Vagina (tissue), 2 donors: ENCODE measurements around the gene RBBP5. TPM values are rescaled to one million over a fixed set of nuclear protein-coding genes. Genes with fewer than 3 reads are reported as not detected.

Experiments
- DNase-seq, 2 donors: peaks; one replicate each; pipeline ENCODE4 v3.0.0-alpha.2; 2017; ENCODE audit errors: extremely low spot score in 2 of 2
- H3K27ac ChIP-seq: fragments of 200-600 bp; sonication (generic); one replicate; pipeline ENCODE4 v1.5.1; 2019
- H3K27me3 ChIP-seq: fragments of 200-600 bp; sonication (generic); one replicate; pipeline ENCODE4 v1.5.1; 2019
- H3K36me3 ChIP-seq, 2 donors: fragments of 200-600 bp; sonication (generic); one replicate each; pipeline ENCODE4 v1.5.1; 2017 to 2019
- H3K4me1 ChIP-seq: fragments of 200-600 bp; sonication (generic); one replicate; pipeline ENCODE4 v1.5.1; 2019
- H3K4me3 ChIP-seq, 2 donors: fragments of 200-600 bp; sonication (generic); 1 replicate in 1 of 2; 2 replicates in 1 of 2; pipeline ENCODE4 v1.5.1; 2016 to 2019
- H3K9me3 ChIP-seq: fragments of 200-600 bp; sonication (generic); one replicate; pipeline ENCODE4 v1.5.1; 2019
- POLR2A ChIP-seq, 2 donors: fragments of 450-650 bp; IDR thresholded peaks; one replicate each; pipeline ENCODE4 v1.6.1; 2017; ENCODE audit warnings: antibody characterized with exemption in 2 of 2, mild to moderate bottlenecking in 2 of 2, moderate library complexity in 2 of 2
- POLR2AphosphoS5 ChIP-seq, 2 donors: sonication (generic); formaldehyde crosslinking; IDR thresholded peaks; one replicate each; pipeline ENCODE4 v1.9.0; 2017; ENCODE audit warnings: antibody characterized with exemption in 2 of 2, mild to moderate bottlenecking in 2 of 2, low read depth in 1 of 2; ENCODE audit not compliant: insufficient read depth in 1 of 2
- intact Hi-C: fragments of 100-400 bp; cut with DNase I; formaldehyde crosslinking; loops from one replicate; pipeline ENCODE4 v1.15.1; 2023
- total RNA-seq: library from RNA; depleted of rRNA; stranded (reverse); fragments of >200 nt; gene quantifications from one replicate; pipeline ENCODE4 v1.2.3, GENCODE V29; 2016
- TF ChIP-seq, protein P1 (sequence below), 3 experiments: fragments of 450-650 bp in 2 of 3; fragments of 200-600 bp in 1 of 3; sonication (generic) in 1 of 3; IDR thresholded peaks; one replicate each; pipeline ENCODE4 v1.5.1; 2017 to 2019; ENCODE audit warnings: antibody characterized with exemption in 3 of 3, mild to moderate bottlenecking in 2 of 3, moderate library complexity in 2 of 3

Gene RBBP5
- total RNA-seq, 1 donor from 2014 or later: 11.3 TPM

DNA sequence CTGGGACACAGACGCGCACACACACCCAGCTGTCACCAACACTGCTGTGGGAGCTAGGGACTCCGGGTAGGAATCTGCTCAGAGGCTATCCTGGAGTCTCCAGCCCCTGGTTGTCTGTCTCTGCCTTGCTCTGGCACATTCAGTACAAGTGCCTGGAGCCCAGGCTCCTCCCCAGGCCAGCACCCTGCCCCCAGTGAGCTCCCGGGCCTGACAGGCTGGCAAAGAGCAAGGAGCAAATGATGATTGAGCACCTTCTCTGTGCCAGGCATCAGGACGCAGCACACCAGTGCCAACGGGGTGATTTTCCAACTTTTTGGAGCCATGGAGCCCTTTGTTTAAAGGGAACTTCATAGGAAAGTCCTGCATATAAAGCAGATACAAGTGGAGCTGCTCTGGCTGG, 72.3 kb downstream of the RBBP5 start:
- no peaks in the 10 kb centered on the region for H3K9me3 ChIP-seq
- intact Hi-C loops: no loop called here
- H3K27me3 ChIP-seq: no peaks in the 10 kb centered on the region
- no peak for DNase-seq
- TF ChIP-seq POLR2A (IDR thresholded peaks at IDR 0.05) (no peak), POLR2AphosphoS5 (IDR thresholded peaks at IDR 0.05; ENCODE audit: insufficient read depth in 1 of 2, low read depth in 1 of 2) (no peak)
- TF ChIP-seq, protein P1, sequence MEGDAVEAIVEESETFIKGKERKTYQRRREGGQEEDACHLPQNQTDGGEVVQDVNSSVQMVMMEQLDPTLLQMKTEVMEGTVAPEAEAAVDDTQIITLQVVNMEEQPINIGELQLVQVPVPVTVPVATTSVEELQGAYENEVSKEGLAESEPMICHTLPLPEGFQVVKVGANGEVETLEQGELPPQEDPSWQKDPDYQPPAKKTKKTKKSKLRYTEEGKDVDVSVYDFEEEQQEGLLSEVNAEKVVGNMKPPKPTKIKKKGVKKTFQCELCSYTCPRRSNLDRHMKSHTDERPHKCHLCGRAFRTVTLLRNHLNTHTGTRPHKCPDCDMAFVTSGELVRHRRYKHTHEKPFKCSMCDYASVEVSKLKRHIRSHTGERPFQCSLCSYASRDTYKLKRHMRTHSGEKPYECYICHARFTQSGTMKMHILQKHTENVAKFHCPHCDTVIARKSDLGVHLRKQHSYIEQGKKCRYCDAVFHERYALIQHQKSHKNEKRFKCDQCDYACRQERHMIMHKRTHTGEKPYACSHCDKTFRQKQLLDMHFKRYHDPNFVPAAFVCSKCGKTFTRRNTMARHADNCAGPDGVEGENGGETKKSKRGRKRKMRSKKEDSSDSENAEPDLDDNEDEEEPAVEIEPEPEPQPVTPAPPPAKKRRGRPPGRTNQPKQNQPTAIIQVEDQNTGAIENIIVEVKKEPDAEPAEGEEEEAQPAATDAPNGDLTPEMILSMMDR (IDR thresholded peaks at IDR 0.05): no peak
- no peak overlapping the region for H3K27ac ChIP-seq
- H3K4me3 ChIP-seq: no peak overlapping the region
- H3K36me3 ChIP-seq: no peaks in the 10 kb centered on the region
- H3K4me1 ChIP-seq: no peaks in the 10 kb centered on the region

- Histone ChIP-seq H3K4me3 (no peak overlapping the region), H3K4me1 (no peaks in the 10 kb centered on the region), H3K9me3 (no peaks in the 10 kb centered on the region), H3K27me3 (no peaks in the 10 kb centered on the region), H3K27ac (no peak overlapping the region), H3K36me3 (no peaks in the 10 kb centered on the region)
- intact Hi-C loops: no loop called here
- TF ChIP-seq POLR2A (IDR thresholded peaks at IDR 0.05) (no peak), POLR2AphosphoS5 (IDR thresholded peaks at IDR 0.05; ENCODE audit: insufficient read depth in 1 of 2, low read depth in 1 of 2) (no peak)
- TF ChIP-seq, protein P1 (IDR thresholded peaks at IDR 0.05): no peak
- DNase-seq: no peak
Measured at GRCh38 chr1:205048382-205048781, 73.4 kb downstream of the RBBP5 start.

- no peaks in the 10 kb centered on the region for H3K4me1 ChIP-seq
- no peaks in the 10 kb centered on the region for H3K36me3 ChIP-seq
- TF ChIP-seq, protein P1 (IDR thresholded peaks at IDR 0.05): no peak
- TF ChIP-seq POLR2A (IDR thresholded peaks at IDR 0.05) (no peak), POLR2AphosphoS5 (IDR thresholded peaks at IDR 0.05; ENCODE audit: insufficient read depth in 1 of 2, low read depth in 1 of 2) (no peak)
- H3K9me3 ChIP-seq: no peaks in the 10 kb centered on the region
- H3K4me3 ChIP-seq: no peak overlapping the region
- H3K27ac ChIP-seq: no peak overlapping the region
- no peak for DNase-seq
- intact Hi-C loops: no loop called here
- H3K27me3 ChIP-seq: no peaks in the 10 kb centered on the region
Measured at GRCh38 chr1:205047764-205048231, 74.0 kb downstream of the RBBP5 start.

DNA sequence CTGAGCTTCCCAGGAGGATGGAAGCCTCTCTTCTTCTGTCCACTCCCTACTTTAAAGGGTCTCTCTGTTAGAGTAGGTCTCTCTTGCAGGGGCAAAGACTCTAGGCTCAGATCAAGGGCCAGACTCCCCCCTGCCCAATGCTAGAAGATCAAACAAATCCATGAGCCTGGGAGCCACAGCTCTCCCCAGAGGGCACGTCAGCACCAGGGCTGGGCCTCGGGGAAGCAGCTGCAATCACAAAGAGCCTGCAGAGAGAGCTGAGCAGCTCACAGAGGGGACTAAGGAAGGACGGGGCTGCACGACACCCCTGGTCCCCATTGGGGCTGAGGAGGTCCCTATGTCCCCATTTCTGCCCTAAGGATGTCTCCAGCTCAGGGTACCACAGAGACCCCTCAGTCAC, 74.9 kb downstream of the RBBP5 start:
- intact Hi-C loops: no loop called here

DNA sequence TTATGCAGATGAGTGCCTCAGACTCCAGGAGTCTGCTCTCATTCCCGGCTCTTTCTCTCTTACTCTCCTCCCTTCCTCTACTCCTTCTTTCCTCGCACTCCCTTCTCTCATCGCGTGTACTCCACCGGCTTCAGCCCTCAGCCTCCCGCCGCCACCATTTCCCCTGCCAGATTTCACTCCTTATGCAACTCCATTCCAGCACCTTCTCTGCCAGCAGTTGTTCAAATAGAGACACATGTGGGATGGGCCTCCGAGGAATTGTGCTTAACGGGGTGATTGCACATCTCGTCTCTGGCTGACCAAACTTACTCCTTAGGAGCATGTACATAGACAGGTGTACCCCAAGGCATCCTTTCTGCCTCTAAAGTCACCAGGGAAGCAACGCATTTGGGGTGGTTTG, 76.6 kb downstream of the RBBP5 start:
- TF ChIP-seq POLR2A (IDR thresholded peaks at IDR 0.05) (no peak), POLR2AphosphoS5 (IDR thresholded peaks at IDR 0.05; ENCODE audit: insufficient read depth in 1 of 2, low read depth in 1 of 2) (no peak)
- TF ChIP-seq, protein P1 (IDR thresholded peaks at IDR 0.05): no peak
- Histone ChIP-seq H3K27me3 (no peaks in the 10 kb centered on the region), H3K27ac (no peak overlapping the region), H3K4me3 (no peak overlapping the region), H3K9me3 (no peaks in the 10 kb centered on the region), H3K36me3 (no peaks in the 10 kb centered on the region), H3K4me1 (no peaks in the 10 kb centered on the region)
- intact Hi-C loops: no loop called here
- no peak for DNase-seq

More for the DNA sequence above, 74.9 kb downstream of the RBBP5 start:
- H3K27me3 ChIP-seq: no peaks in the 10 kb centered on the region
- no peak overlapping the region for H3K4me3 ChIP-seq
- no peak for DNase-seq
- no peaks in the 10 kb centered on the region for H3K36me3 ChIP-seq
- H3K27ac ChIP-seq: no peak overlapping the region
- no peaks in the 10 kb centered on the region for H3K4me1 ChIP-seq
- no peaks in the 10 kb centered on the region for H3K9me3 ChIP-seq
- no peak for TF ChIP-seq POLR2A (IDR thresholded peaks at IDR 0.05)
- TF ChIP-seq, protein P1 (IDR thresholded peaks at IDR 0.05): no peak
- TF ChIP-seq POLR2AphosphoS5 (IDR thresholded peaks at IDR 0.05; ENCODE audit: insufficient read depth in 1 of 2, low read depth in 1 of 2): no peak
